Lower leg skin (tissue), 4 donors: ENCODE results near the gene TMEM63A. TPM values are rescaled to one million over a fixed set of nuclear protein-coding genes. Genes with fewer than 3 reads are reported as not detected.
A peak's percentile ranks its signal among the peaks of the same experiment; 100 is the strongest.

Source experiments
- DNase-seq, 2 donors: peaks; one replicate each; pipeline ENCODE4 v3.0.0-alpha.2; 2019; ENCODE audit warnings: low spot score in 2 of 2
- H3K4me3 ChIP-seq: fragments of 200-600 bp; sonication (generic); 2 replicates; pipeline ENCODE4 v1.5.1; 2017; ENCODE audit warnings: mild to moderate bottlenecking, low read depth; ENCODE audit not compliant: poor library complexity, severe bottlenecking
- CTCF ChIP-seq, 3 donors: fragments of 450-650 bp; IDR thresholded peaks; one replicate each; pipeline ENCODE4 v1.5.1; 2016; ENCODE audit warnings: antibody characterized with exemption in 3 of 3, mild to moderate bottlenecking in 3 of 3, moderate library complexity in 2 of 3
- POLR2A ChIP-seq, 2 donors: fragments of 450-650 bp; IDR thresholded peaks; one replicate each; pipeline ENCODE4 v1.6.1; 2016 to 2017; ENCODE audit warnings: antibody characterized with exemption in 2 of 2, mild to moderate bottlenecking in 1 of 2, moderate library complexity in 1 of 2
- WGBS, 2 donors: methylation state at CpG; one replicate each; pipeline ENCODE4 v1.1.5; 2018; 5-methylcytosine and 5-hydroxymethylcytosine counted together
- intact Hi-C: fragments of 100-400 bp; cut with DNase I; formaldehyde crosslinking; loops from one replicate; pipeline ENCODE4 v1.15.0; 2023; ENCODE audit warnings: low total_unique reads
- total RNA-seq, 4 donors: library from RNA; depleted of rRNA; stranded (reverse); fragments of >200 nt; gene quantifications; one replicate each; pipeline ENCODE4 v1.1.0, GENCODE V29; 2016

The TMEM63A gene
- total RNA-seq, 4 donors from 2014 or later, result 29.1 to 49.1 (median 42.9) TPM

GRCh38 chr1:225880222-225880588, 2.0 kb downstream of the TMEM63A start:
- TF ChIP-seq CTCF (IDR thresholded peaks at IDR 0.05) (no peak), POLR2A (IDR thresholded peaks at IDR 0.05) (no peak)
- H3K4me3 ChIP-seq, result no peak overlapping the region
- DNase-seq, result no peak
- WGBS, 2 donors, result 49 to 66% methylated on average over 2 of the region's 2 CpGs
- intact Hi-C loops, result no loop called here

- intact Hi-C loops, result no loop called here
- WGBS, 2 donors, result 59 to 66% methylated on average over 8 of the region's 8 CpGs
- H3K4me3 ChIP-seq, result no peak overlapping the region
- no peak for TF ChIP-seq CTCF (IDR thresholded peaks at IDR 0.05)
- no peak for TF ChIP-seq POLR2A (IDR thresholded peaks at IDR 0.05)
- no peak for DNase-seq
Measured at GRCh38 chr1:225879521-225880221, 2.5 kb downstream of the TMEM63A start.

GRCh38 chr1:225878282-225878681, 3.9 kb downstream of the TMEM63A start:
- intact Hi-C loops, result no loop called here
- no peak for TF ChIP-seq CTCF (IDR thresholded peaks at IDR 0.05)
- no peak for TF ChIP-seq POLR2A (IDR thresholded peaks at IDR 0.05)
- 71 to 82% methylated on average over 4 of the region's 4 CpGs for WGBS, 2 donors
- no peak overlapping the region for H3K4me3 ChIP-seq
- no peak for DNase-seq

GRCh38 chr1:225877580-225877979, 4.6 kb downstream of the TMEM63A start:
- intact Hi-C loops, result no loop called here
- no peak overlapping the region for H3K4me3 ChIP-seq
- TF ChIP-seq CTCF (IDR thresholded peaks at IDR 0.05) (no peak), POLR2A (IDR thresholded peaks at IDR 0.05) (no peak)
- peak; percentile 60 to 90 for DNase-seq
- WGBS, 2 donors, result 36 to 56% methylated on average over 7 to 10 of the region's 10 CpGs

GRCh38 chr1:225876900-225877510, 5.2 kb downstream of the TMEM63A start:
- 79% methylated on average over 12 of the region's 12 CpGs for WGBS, 2 donors
- intact Hi-C loops, result no loop called here
- TF ChIP-seq CTCF (IDR thresholded peaks at IDR 0.05), result no peak
- no peak for DNase-seq
- H3K4me3 ChIP-seq, result no peak overlapping the region
